ENCODE data around the gene COL18A1. TPM values are rescaled to one million over a fixed set of nuclear protein-coding genes. Genes with fewer than 3 reads are reported as not detected.

The COL18A1 gene
- total RNA-seq, 4 donors from 2014 or later: 124 to 224 (median 173) TPM

- no peaks in the 10 kb centered on the region for H3K4me1 ChIP-seq
- H3K27me3 ChIP-seq: no peaks in the 10 kb centered on the region
- no peak overlapping the region for H3K27ac ChIP-seq
- H3K9me3 ChIP-seq: no peaks in the 10 kb centered on the region
- H3K36me3 ChIP-seq: peaks cover 0 to 73% (median 3%) of the 10 kb centered on the region in 3 donors
- DNase-seq (ENCODE audit: low spot score in 2 of 2): no peak
- 75 to 80% methylated on average over 8 to 9 of the region's 9 CpGs for WGBS, 2 donors
- H3K4me3 ChIP-seq: no peak overlapping the region
- no peak for TF ChIP-seq CTCF (IDR thresholded peaks at IDR 0.05)
- no peak for TF ChIP-seq POLR2A (IDR thresholded peaks at IDR 0.05)
- no peak for TF ChIP-seq EP300 (IDR thresholded peaks at IDR 0.05)
These were observed 102.5 kb downstream of the COL18A1 start for GRCh38 chr21:45507523-45507875.

- Histone ChIP-seq H3K27ac (no peak overlapping the region), H3K4me3 (no peak overlapping the region), H3K9me3 (no peaks in the 10 kb centered on the region), H3K27me3 (no peaks in the 10 kb centered on the region), H3K36me3 (peaks cover 0 to 78% (median 3%) of the 10 kb centered on the region in 3 donors), H3K4me1 (no peaks in the 10 kb centered on the region)
- TF ChIP-seq EP300 (IDR thresholded peaks at IDR 0.05) (no peak), CTCF (IDR thresholded peaks at IDR 0.05) (no peak), POLR2A (IDR thresholded peaks at IDR 0.05) (no peak)
- DNase-seq (ENCODE audit: low spot score in 2 of 2): no peak
- WGBS, 2 donors: 88 to 97% methylated on average over 3 of the region's 3 CpGs
These were observed 103.0 kb downstream of the COL18A1 start for GRCh38 chr21:45507888-45508508.

- H3K27me3 ChIP-seq: no peaks in the 10 kb centered on the region
- TF ChIP-seq CTCF (IDR thresholded peaks at IDR 0.05) (no peak), EP300 (IDR thresholded peaks at IDR 0.05) (no peak), POLR2A (IDR thresholded peaks at IDR 0.05) (no peak)
- no peak overlapping the region for H3K4me3 ChIP-seq
- 66 to 76% methylated on average over 22 to 26 of the region's 42 CpGs for WGBS, 2 donors
- H3K4me1 ChIP-seq: no peaks in the 10 kb centered on the region
- H3K36me3 ChIP-seq: peaks cover 0 to 85% (median 3%) of the 10 kb centered on the region in 3 donors
- H3K9me3 ChIP-seq: no peaks in the 10 kb centered on the region
- H3K27ac ChIP-seq: no peak overlapping the region
- no peak for DNase-seq (ENCODE audit: low spot score in 2 of 2)
These were observed 103.9 kb downstream of the COL18A1 start for GRCh38 chr21:45508607-45509565.

- Histone ChIP-seq H3K9me3 (no peaks in the 10 kb centered on the region), H3K27me3 (no peaks in the 10 kb centered on the region), H3K27ac (no peak overlapping the region), H3K36me3 (peaks cover 0 to 85% (median 3%) of the 10 kb centered on the region in 3 donors), H3K4me3 (no peak overlapping the region), H3K4me1 (no peaks in the 10 kb centered on the region)
- no peak for DNase-seq (ENCODE audit: low spot score in 2 of 2)
- TF ChIP-seq POLR2A (IDR thresholded peaks at IDR 0.05) (no peak), EP300 (IDR thresholded peaks at IDR 0.05) (no peak), CTCF (IDR thresholded peaks at IDR 0.05) (peak in 1 of 5 experiments; percentile 14)
- 92 to 93% methylated on average over 38 to 40 of the region's 61 CpGs for WGBS, 2 donors
These were observed 104.9 kb downstream of the COL18A1 start for GRCh38 chr21:45509566-45510465.
